ENCODE measurements around the gene GMFB. TPM values are rescaled to one million over a fixed set of nuclear protein-coding genes. Genes with fewer than 3 reads are reported as not detected.
"Not testable (repeated sequence)": the region's sequence is repeated elsewhere in the genome, so short reads cannot be mapped to it uniquely, and the experiment has no call there.

GMFB gene
- total and polyA plus RNA-seq, 10 of the 15 experiments (the other 5 are each of a cell fraction or from before 2014, with no cell fraction given) = 29.3 to 71.0 (median 50.8) TPM

DNA sequence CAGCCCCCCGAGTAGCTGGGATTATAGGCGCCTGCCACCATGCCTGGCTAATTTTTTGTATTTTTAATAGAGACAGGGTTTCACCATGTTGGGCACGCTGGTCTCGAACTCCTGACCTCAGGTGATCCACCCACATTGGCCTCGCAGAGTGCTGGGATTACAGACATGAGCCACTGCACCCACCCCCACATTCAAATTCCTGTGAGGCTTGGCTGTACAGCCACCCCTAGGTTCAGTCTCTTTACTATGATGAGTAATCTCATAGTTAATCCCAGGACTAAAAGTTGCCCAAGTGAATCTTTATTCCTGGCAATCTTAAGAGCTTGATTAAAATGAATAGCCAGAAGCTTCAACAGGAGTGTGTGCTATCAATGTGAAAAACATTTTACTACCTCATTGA, 34.8 kb downstream of the GMFB start:
- POLR2A ChIA-PET; H3K9ac ChIP-seq (ENCODE audit: control insufficient read depth, insufficient read depth, low read length); H4K20me1 ChIP-seq (ENCODE audit: control insufficient read depth, insufficient read depth); CTCF ChIA-PET; H3K9me3 ChIP-seq (replicated peaks; ENCODE audit: control insufficient read depth, insufficient read depth, low read length); H3K4me1 ChIP-seq (ENCODE audit: control insufficient read depth, insufficient read depth, low read length); ATAC-seq; BruUV-seq (replicated peaks); RAD21 ChIA-PET (ENCODE audit: unreplicated experiment); H3K27me3 ChIP-seq (replicated peaks in 1 of 2; ENCODE audit: control insufficient read depth in 2 of 2, insufficient read depth in 2 of 2, low read length in 1 of 2); H3K4me3 ChIP-seq; H3K27ac ChIP-seq (ENCODE audit: control insufficient read depth, insufficient read depth); H3K79me2 ChIP-seq (ENCODE audit: control insufficient read depth, insufficient read depth, low read length); H3K36me3 ChIP-seq (ENCODE audit: control insufficient read depth in 2 of 2, insufficient read depth in 2 of 2, low read length in 1 of 2); DNase-seq (ENCODE audit: low read depth, low spot score); H2AFZ ChIP-seq (ENCODE audit: control insufficient read depth, low read depth, low read length); FAIRE-seq; intact Hi-C loops (cut with micrococcal nuclease; ENCODE audit: unreplicated experiment); in situ Hi-C loops (cut with MboI); H3K4me2 ChIP-seq (ENCODE audit: control insufficient read depth, insufficient read depth): not testable (repeated sequence)
- WGBS (ENCODE audit: insufficient coverage, insufficient replicate concordance, low lambda C conversion rate, missing lambda C conversion rate) = 74% methylated on average over 5 of the region's 5 CpGs
- SMC1A ChIA-PET (ENCODE audit: uncharacterized antibody, unreplicated experiment) = interaction anchor here (0.6 kb wide), 1 partner anchor 42 kb away, joined by 3 read pairs; no protein-coding TSS in a partner anchor

DNA sequence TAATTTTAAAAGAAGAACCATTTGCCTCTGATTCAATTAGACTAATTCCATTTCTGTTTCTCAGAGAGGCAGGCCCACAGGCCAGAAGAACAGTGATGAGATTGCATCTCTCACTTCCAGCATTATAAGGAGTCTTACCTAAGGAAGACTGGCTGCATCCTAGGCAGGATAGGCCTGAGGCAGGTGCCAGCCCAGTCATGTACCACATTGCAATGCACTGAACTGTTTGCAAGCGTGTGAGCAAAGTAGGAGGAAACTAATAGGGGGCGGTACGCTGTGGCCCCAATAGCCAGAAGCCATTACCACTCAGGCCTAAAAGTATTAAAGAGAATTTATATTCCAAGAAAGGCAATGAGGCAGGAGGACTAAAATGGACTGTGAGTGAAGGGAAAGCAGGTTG, 35.5 kb downstream of the GMFB start:
- in situ Hi-C loops (cut with MboI) (no loop called here), intact Hi-C loops (cut with micrococcal nuclease; ENCODE audit: unreplicated experiment) (no loop called here)
- H3K4me2 ChIP-seq (ENCODE audit: control insufficient read depth, insufficient read depth) = no peak overlapping the region
- H3K4me3 ChIP-seq = no peak overlapping the region
- H3K79me2 ChIP-seq (ENCODE audit: control insufficient read depth, insufficient read depth, low read length) = no peaks in the 10 kb centered on the region
- FAIRE-seq (no peak), ATAC-seq (no peak), DNase-seq (ENCODE audit: low read depth, low spot score) (no peak)
- no peaks in the 10 kb centered on the region for H3K9me3 ChIP-seq (replicated peaks; ENCODE audit: control insufficient read depth, insufficient read depth, low read length)
- no peaks in the 10 kb centered on the region for H3K27me3 ChIP-seq (replicated peaks in 1 of 2; ENCODE audit: control insufficient read depth in 2 of 2, insufficient read depth in 2 of 2, low read length in 1 of 2)
- peaks cover 3% of the 10 kb centered on the region; the same call in 1 of the 2 replicates for H3K4me1 ChIP-seq (ENCODE audit: control insufficient read depth, insufficient read depth, low read length)
- H4K20me1 ChIP-seq (ENCODE audit: control insufficient read depth, insufficient read depth) = no peaks in the 10 kb centered on the region
- WGBS (ENCODE audit: insufficient coverage, insufficient replicate concordance, low lambda C conversion rate, missing lambda C conversion rate) = 100% methylated on average over 3 of the region's 3 CpGs
- ChIA-PET RAD21 (ENCODE audit: unreplicated experiment) (no interaction called here), POLR2A (no interaction called here), SMC1A (ENCODE audit: uncharacterized antibody, unreplicated experiment) (no interaction called here), CTCF (no interaction called here)
- no peak overlapping the region for H3K27ac ChIP-seq (ENCODE audit: control insufficient read depth, insufficient read depth)
- no TSS peak for BruUV-seq (replicated peaks)
- no peak overlapping the region for H3K9ac ChIP-seq (ENCODE audit: control insufficient read depth, insufficient read depth, low read length)
- H3K36me3 ChIP-seq (ENCODE audit: control insufficient read depth in 2 of 2, insufficient read depth in 2 of 2, low read length in 1 of 2) = no peaks in the 10 kb centered on the region
- no peak overlapping the region for H2AFZ ChIP-seq (ENCODE audit: control insufficient read depth, low read depth, low read length)
- TF ChIP-seq BACH1 (IDR thresholded peaks at IDR 0.05; ENCODE audit: borderline replicate concordance) = no peak
- no peak for TF ChIP-seq SUPT20H (IDR thresholded peaks at IDR 0.05; ENCODE audit: borderline replicate concordance, control insufficient read depth, low read depth, low read length)
- TF ChIP-seq IRF5 (IDR thresholded peaks at IDR 0.05; ENCODE audit: borderline replicate concordance) = no peak
- no peak for TF ChIP-seq ETV6 (conservative IDR thresholded peaks at IDR 0.05 in 1 of 2, IDR thresholded peaks at IDR 0.05 in 1 of 2; ENCODE audit: borderline replicate concordance in 1 of 2, low read depth in 1 of 2)
- TF ChIP-seq BCL11A (IDR thresholded peaks at IDR 0.05; ENCODE audit: low read depth, low read length) = no peak
- no peak for TF ChIP-seq JUNB (IDR thresholded peaks at IDR 0.05)
- TF ChIP-seq SP1 (IDR thresholded peaks at IDR 0.05; ENCODE audit: low read depth, low read length) = no peak
- no peak for TF ChIP-seq ZBTB40 (IDR thresholded peaks at IDR 0.05; ENCODE audit: borderline replicate concordance)
- TF ChIP-seq YBX1 (IDR thresholded peaks at IDR 0.05) = no peak
- TF ChIP-seq, protein P1, sequence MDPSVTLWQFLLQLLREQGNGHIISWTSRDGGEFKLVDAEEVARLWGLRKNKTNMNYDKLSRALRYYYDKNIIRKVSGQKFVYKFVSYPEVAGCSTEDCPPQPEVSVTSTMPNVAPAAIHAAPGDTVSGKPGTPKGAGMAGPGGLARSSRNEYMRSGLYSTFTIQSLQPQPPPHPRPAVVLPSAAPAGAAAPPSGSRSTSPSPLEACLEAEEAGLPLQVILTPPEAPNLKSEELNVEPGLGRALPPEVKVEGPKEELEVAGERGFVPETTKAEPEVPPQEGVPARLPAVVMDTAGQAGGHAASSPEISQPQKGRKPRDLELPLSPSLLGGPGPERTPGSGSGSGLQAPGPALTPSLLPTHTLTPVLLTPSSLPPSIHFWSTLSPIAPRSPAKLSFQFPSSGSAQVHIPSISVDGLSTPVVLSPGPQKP (IDR thresholded peaks at IDR 0.05; ENCODE audit: low read depth, low read length) = no peak
- TF ChIP-seq BRCA1 (IDR thresholded peaks at IDR 0.05; ENCODE audit: low read depth, low read length) = no peak
- TF ChIP-seq EED (IDR thresholded peaks at IDR 0.05; ENCODE audit: low read depth) = no peak
